ENCODE measurements around the gene CKAP4.

DNA sequence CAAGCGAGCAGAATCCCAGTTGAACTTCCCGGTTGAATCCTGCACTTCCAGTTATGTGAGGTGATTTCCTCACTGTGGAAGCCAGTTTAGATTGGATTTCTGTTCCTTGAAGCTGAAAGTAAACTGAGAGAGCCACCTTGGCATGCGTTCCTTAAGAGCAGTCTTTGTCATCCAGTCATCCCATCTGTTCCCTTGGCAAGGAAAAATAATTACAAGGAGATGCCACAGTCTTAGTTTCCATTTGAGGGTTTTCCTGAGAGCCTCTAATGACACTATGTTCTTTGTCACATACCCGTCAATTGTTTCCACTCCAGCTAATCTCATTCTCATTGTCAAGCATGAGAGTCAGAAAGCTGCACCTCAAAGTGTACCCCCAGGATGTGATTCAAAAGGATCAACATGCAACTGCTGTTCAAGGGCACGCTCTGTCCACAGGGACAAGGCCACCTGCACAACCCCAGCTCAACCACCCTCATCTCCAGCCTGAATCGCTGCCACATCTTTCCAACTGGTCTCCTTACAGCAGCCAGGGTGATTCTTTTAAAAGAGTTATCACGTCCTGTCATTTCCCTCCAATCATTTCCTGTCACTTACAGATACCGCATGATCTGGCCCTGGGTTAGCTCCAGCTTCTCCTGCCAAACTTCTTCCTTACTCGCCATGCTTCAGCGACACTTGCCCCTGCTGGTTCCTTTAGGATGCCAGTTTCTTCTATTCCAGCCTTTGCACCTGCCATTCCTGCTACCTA lies 36.7 kb upstream of the CKAP4 start:
- TF ChIP-seq BHLHE40 (IDR thresholded peaks at IDR 0.05; ENCODE audit: borderline replicate concordance): no peak
- TF ChIP-seq, protein P1, sequence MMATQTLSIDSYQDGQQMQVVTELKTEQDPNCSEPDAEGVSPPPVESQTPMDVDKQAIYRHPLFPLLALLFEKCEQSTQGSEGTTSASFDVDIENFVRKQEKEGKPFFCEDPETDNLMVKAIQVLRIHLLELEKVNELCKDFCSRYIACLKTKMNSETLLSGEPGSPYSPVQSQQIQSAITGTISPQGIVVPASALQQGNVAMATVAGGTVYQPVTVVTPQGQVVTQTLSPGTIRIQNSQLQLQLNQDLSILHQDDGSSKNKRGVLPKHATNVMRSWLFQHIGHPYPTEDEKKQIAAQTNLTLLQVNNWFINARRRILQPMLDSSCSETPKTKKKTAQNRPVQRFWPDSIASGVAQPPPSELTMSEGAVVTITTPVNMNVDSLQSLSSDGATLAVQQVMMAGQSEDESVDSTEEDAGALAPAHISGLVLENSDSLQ (IDR thresholded peaks at IDR 0.05): no peak
- no peak for TF ChIP-seq NFRKB (IDR thresholded peaks at IDR 0.05)
- TF ChIP-seq CTBP1 (IDR thresholded peaks at IDR 0.05; ENCODE audit: borderline replicate concordance): no peak
- no peak for TF ChIP-seq FOXM1 (IDR thresholded peaks at IDR 0.05; ENCODE audit: borderline replicate concordance)
- TF ChIP-seq TARDBP (IDR thresholded peaks at IDR 0.05): no peak
- TF ChIP-seq ZNF384 (IDR thresholded peaks at IDR 0.05): no peak
- TF ChIP-seq SP1 (IDR thresholded peaks at IDR 0.05): no peak
- no peak for TF ChIP-seq ARNT (IDR thresholded peaks at IDR 0.05)
- TF ChIP-seq SUZ12 (IDR thresholded peaks at IDR 0.05): no peak
- TF ChIP-seq ELF4 (IDR thresholded peaks at IDR 0.05): no peak
- TF ChIP-seq HDGF (IDR thresholded peaks at IDR 0.05; ENCODE audit: borderline replicate concordance): no peak
- TF ChIP-seq FOXA1 (IDR thresholded peaks at IDR 0.05): no peak

Data from HEK293T (cell line).